ENCODE results near the gene CNDP2.

Gene CNDP2

GRCh38 chr18:74506448-74507084 lies 10.4 kb downstream of the CNDP2 start:
- DNase-seq (ENCODE audit: extremely low spot score), result no peak
- POLR2A ChIA-PET, result no interaction called here
- TF ChIP-seq SP1 (IDR thresholded peaks at IDR 0.05) (no peak), ZNF384 (IDR thresholded peaks at IDR 0.05) (no peak), L3MBTL2 (conservative IDR thresholded peaks at IDR 0.05) (no peak), FOXA1 (IDR thresholded peaks at IDR 0.05) (no peak)
- CTCF ChIA-PET, result no interaction called here

- CTCF ChIA-PET, result no interaction called here
- POLR2A ChIA-PET, result no interaction called here
- no peak for DNase-seq (ENCODE audit: extremely low spot score)
- no peak for TF ChIP-seq TARDBP (IDR thresholded peaks at IDR 0.05)
- TF ChIP-seq NFRKB (IDR thresholded peaks at IDR 0.05), result no peak
- TF ChIP-seq FOXA1 (IDR thresholded peaks at IDR 0.05), result no peak
- TF ChIP-seq LEF1 (IDR thresholded peaks at IDR 0.05; ENCODE audit: borderline replicate concordance), result no peak
- TF ChIP-seq ARNT (IDR thresholded peaks at IDR 0.05), result no peak
- TF ChIP-seq BHLHE40 (IDR thresholded peaks at IDR 0.05; ENCODE audit: borderline replicate concordance), result no peak
- no peak for TF ChIP-seq ZNF384 (IDR thresholded peaks at IDR 0.05)
- TF ChIP-seq SUZ12 (IDR thresholded peaks at IDR 0.05), result no peak
- no peak for TF ChIP-seq FOXM1 (IDR thresholded peaks at IDR 0.05; ENCODE audit: borderline replicate concordance)
- TF ChIP-seq L3MBTL2 (conservative IDR thresholded peaks at IDR 0.05), result no peak
- no peak for TF ChIP-seq HDGF (IDR thresholded peaks at IDR 0.05; ENCODE audit: borderline replicate concordance)
Measured at GRCh38 chr18:74507097-74507881, 11.1 kb downstream of the CNDP2 start.

GRCh38 chr18:74507927-74508326 lies 11.8 kb downstream of the CNDP2 start:
- no peak for DNase-seq (ENCODE audit: extremely low spot score)
- ChIA-PET CTCF (no interaction called here), POLR2A (no interaction called here)
- no peak for TF ChIP-seq LEF1 (IDR thresholded peaks at IDR 0.05; ENCODE audit: borderline replicate concordance)
- no peak for TF ChIP-seq ARNT (IDR thresholded peaks at IDR 0.05)
- TF ChIP-seq PKNOX1 (IDR thresholded peaks at IDR 0.05), result no peak
- TF ChIP-seq ELF4 (IDR thresholded peaks at IDR 0.05), result no peak
- no peak for TF ChIP-seq TARDBP (IDR thresholded peaks at IDR 0.05)
- TF ChIP-seq BHLHE40 (IDR thresholded peaks at IDR 0.05; ENCODE audit: borderline replicate concordance), result no peak
- no peak for TF ChIP-seq HDGF (IDR thresholded peaks at IDR 0.05; ENCODE audit: borderline replicate concordance)
- no peak for TF ChIP-seq L3MBTL2 (conservative IDR thresholded peaks at IDR 0.05)
- no peak for TF ChIP-seq FOXA1 (IDR thresholded peaks at IDR 0.05)
- no peak for TF ChIP-seq ZNF384 (IDR thresholded peaks at IDR 0.05)
- no peak for TF ChIP-seq SP1 (IDR thresholded peaks at IDR 0.05)
- TF ChIP-seq FOXM1 (IDR thresholded peaks at IDR 0.05; ENCODE audit: borderline replicate concordance), result no peak
- no peak for TF ChIP-seq NFRKB (IDR thresholded peaks at IDR 0.05)

- ChIA-PET CTCF (no interaction called here), POLR2A (no interaction called here)
- DNase-seq (ENCODE audit: extremely low spot score), result no peak
- no peak for TF ChIP-seq SUZ12 (IDR thresholded peaks at IDR 0.05)
- no peak for TF ChIP-seq BHLHE40 (IDR thresholded peaks at IDR 0.05; ENCODE audit: borderline replicate concordance)
- TF ChIP-seq FOXA1 (IDR thresholded peaks at IDR 0.05), result no peak
- no peak for TF ChIP-seq HDGF (IDR thresholded peaks at IDR 0.05; ENCODE audit: borderline replicate concordance)
- no peak for TF ChIP-seq ELF4 (IDR thresholded peaks at IDR 0.05)
Measured at GRCh38 chr18:74508366-74508765, 12.2 kb downstream of the CNDP2 start.

GRCh38 chr18:74508821-74509225 lies 12.7 kb downstream of the CNDP2 start:
- ChIA-PET POLR2A (no interaction called here), CTCF (no interaction called here)
- no peak for DNase-seq (ENCODE audit: extremely low spot score)
- TF ChIP-seq FOXM1 (IDR thresholded peaks at IDR 0.05; ENCODE audit: borderline replicate concordance), result no peak
- TF ChIP-seq TARDBP (IDR thresholded peaks at IDR 0.05), result no peak
- TF ChIP-seq SUZ12 (IDR thresholded peaks at IDR 0.05), result no peak
- TF ChIP-seq ELF4 (IDR thresholded peaks at IDR 0.05), result no peak
- no peak for TF ChIP-seq FOXA1 (IDR thresholded peaks at IDR 0.05)
- TF ChIP-seq ARNT (IDR thresholded peaks at IDR 0.05), result no peak
- TF ChIP-seq ZNF384 (IDR thresholded peaks at IDR 0.05), result no peak
- TF ChIP-seq NFRKB (IDR thresholded peaks at IDR 0.05), result no peak
- TF ChIP-seq SP1 (IDR thresholded peaks at IDR 0.05), result no peak
- no peak for TF ChIP-seq FOXK2 (IDR thresholded peaks at IDR 0.05)
- no peak for TF ChIP-seq LEF1 (IDR thresholded peaks at IDR 0.05; ENCODE audit: borderline replicate concordance)
- no peak for TF ChIP-seq PKNOX1 (IDR thresholded peaks at IDR 0.05)
- no peak for TF ChIP-seq L3MBTL2 (conservative IDR thresholded peaks at IDR 0.05)
- TF ChIP-seq HDGF (IDR thresholded peaks at IDR 0.05; ENCODE audit: borderline replicate concordance), result no peak
- no peak for TF ChIP-seq CTBP1 (IDR thresholded peaks at IDR 0.05; ENCODE audit: borderline replicate concordance)
- TF ChIP-seq BHLHE40 (IDR thresholded peaks at IDR 0.05; ENCODE audit: borderline replicate concordance), result no peak

GRCh38 chr18:74509856-74510769 lies 13.9 kb downstream of the CNDP2 start:
- ChIA-PET CTCF (no interaction called here), POLR2A (interaction anchor here (1.2 kb wide), 1 partner anchor 14 kb away, joined by 4 read pairs; the partner anchor contains the start of gene CNDP2)
- TF ChIP-seq SP1 (IDR thresholded peaks at IDR 0.05) (no peak), BHLHE40 (IDR thresholded peaks at IDR 0.05; ENCODE audit: borderline replicate concordance) (no peak), ZNF384 (IDR thresholded peaks at IDR 0.05) (no peak), ARNT (IDR thresholded peaks at IDR 0.05) (no peak), L3MBTL2 (conservative IDR thresholded peaks at IDR 0.05) (no peak), FOXA1 (IDR thresholded peaks at IDR 0.05) (no peak), HDGF (IDR thresholded peaks at IDR 0.05; ENCODE audit: borderline replicate concordance) (no peak), SUZ12 (IDR thresholded peaks at IDR 0.05) (no peak), FOXM1 (IDR thresholded peaks at IDR 0.05; ENCODE audit: borderline replicate concordance) (no peak), ELF4 (IDR thresholded peaks at IDR 0.05) (no peak), TARDBP (IDR thresholded peaks at IDR 0.05) (no peak), CTBP1 (IDR thresholded peaks at IDR 0.05; ENCODE audit: borderline replicate concordance) (no peak), FOXK2 (IDR thresholded peaks at IDR 0.05) (no peak)
- DNase-seq (ENCODE audit: extremely low spot score), result no peak
